ENCODE measurements around the gene ID2.

DNA sequence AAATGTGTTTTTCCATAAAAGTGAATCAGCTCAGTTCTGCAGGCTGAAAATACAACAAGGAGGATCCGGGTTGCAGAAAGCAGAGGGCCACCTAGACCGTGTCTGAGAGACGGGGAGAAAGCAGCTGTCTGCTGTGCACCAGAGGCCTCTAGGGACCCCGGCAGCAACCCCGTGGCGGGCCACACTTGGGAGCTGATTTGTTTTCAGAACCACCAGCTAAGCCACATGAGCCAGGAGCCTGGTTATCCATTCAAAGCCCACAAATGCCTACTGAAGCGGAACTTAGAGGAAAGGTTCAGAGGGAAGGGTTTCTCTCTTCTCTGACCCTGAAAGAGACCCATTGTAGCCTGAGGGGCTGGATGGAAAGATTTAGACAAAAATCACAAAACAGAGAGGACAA lies 28.4 kb upstream of the ID2 start:
- TF ChIP-seq POLR2AphosphoS5 (IDR thresholded peaks at IDR 0.05) (no peak), POLR2A (IDR thresholded peaks at IDR 0.05) (no peak)
- TF ChIP-seq, protein P1, sequence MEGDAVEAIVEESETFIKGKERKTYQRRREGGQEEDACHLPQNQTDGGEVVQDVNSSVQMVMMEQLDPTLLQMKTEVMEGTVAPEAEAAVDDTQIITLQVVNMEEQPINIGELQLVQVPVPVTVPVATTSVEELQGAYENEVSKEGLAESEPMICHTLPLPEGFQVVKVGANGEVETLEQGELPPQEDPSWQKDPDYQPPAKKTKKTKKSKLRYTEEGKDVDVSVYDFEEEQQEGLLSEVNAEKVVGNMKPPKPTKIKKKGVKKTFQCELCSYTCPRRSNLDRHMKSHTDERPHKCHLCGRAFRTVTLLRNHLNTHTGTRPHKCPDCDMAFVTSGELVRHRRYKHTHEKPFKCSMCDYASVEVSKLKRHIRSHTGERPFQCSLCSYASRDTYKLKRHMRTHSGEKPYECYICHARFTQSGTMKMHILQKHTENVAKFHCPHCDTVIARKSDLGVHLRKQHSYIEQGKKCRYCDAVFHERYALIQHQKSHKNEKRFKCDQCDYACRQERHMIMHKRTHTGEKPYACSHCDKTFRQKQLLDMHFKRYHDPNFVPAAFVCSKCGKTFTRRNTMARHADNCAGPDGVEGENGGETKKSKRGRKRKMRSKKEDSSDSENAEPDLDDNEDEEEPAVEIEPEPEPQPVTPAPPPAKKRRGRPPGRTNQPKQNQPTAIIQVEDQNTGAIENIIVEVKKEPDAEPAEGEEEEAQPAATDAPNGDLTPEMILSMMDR (IDR thresholded peaks at IDR 0.05): no peak
